AG09309 (cell line): ENCODE measurements around the gene JAKMIP1.

Experiments
- DNase-seq: peaks from one replicate; pipeline ENCODE4 v3.0.0-alpha.2; 2010; ENCODE audit warnings: low read depth
- H3K4me3 ChIP-seq: 2 replicates; pipeline ENCODE4 v1.5.1; 2011; ENCODE audit warnings: mild to moderate bottlenecking, low read depth, low read length, moderate library complexity; ENCODE audit not compliant: control insufficient read depth
- CTCF ChIP-seq: IDR thresholded peaks from 2 replicates; pipeline ENCODE4 v1.5.1; 2011; ENCODE audit warnings: mild to moderate bottlenecking, low read depth, low read length, inconsistent platforms; ENCODE audit not compliant: insufficient read depth, control insufficient read depth; ENCODE audit errors: missing control alignments

Gene JAKMIP1

GRCh38 chr4:6190486-6190885 lies 9.9 kb downstream of the JAKMIP1 start:
- H3K4me3 ChIP-seq: no peak overlapping the region
- no peak for DNase-seq
- no peak for TF ChIP-seq CTCF

GRCh38 chr4:6189511-6189910 lies 10.8 kb downstream of the JAKMIP1 start:
- H3K4me3 ChIP-seq: no peak overlapping the region
- no peak for TF ChIP-seq CTCF
- DNase-seq: no peak

- no peak overlapping the region for H3K4me3 ChIP-seq
- TF ChIP-seq CTCF: no peak
- no peak for DNase-seq
Measured at GRCh38 chr4:6188687-6189305, 11.6 kb downstream of the JAKMIP1 start.

- TF ChIP-seq CTCF: no peak
- H3K4me3 ChIP-seq: no peak overlapping the region
- DNase-seq: no peak
Measured at GRCh38 chr4:6184169-6184568, 16.2 kb downstream of the JAKMIP1 start.

- no peak for TF ChIP-seq CTCF
- no peak for DNase-seq
- H3K4me3 ChIP-seq: no peak overlapping the region
Measured at GRCh38 chr4:6183740-6184139, 16.6 kb downstream of the JAKMIP1 start.

GRCh38 chr4:6182376-6183280 lies 17.7 kb downstream of the JAKMIP1 start:
- no peak overlapping the region for H3K4me3 ChIP-seq
- TF ChIP-seq CTCF: no peak
- DNase-seq: no peak
